Measurements from ENCODE around the gene ALX3. TPM values are rescaled to one million over a fixed set of nuclear protein-coding genes. Genes with fewer than 3 reads are reported as not detected.
"Not testable (repeated sequence)": the region's sequence is repeated elsewhere in the genome, so short reads cannot be mapped to it uniquely, and the experiment has no call there.

The ALX3 gene
- total and polyA plus RNA-seq, 10 of the 15 experiments (the other 5 are each of a cell fraction or from before 2014, with no cell fraction given): not detected

GRCh38 chr1:110081061-110081460 is 10.6 kb upstream of the ALX3 start (continued):
- TF ChIP-seq, protein P1, sequence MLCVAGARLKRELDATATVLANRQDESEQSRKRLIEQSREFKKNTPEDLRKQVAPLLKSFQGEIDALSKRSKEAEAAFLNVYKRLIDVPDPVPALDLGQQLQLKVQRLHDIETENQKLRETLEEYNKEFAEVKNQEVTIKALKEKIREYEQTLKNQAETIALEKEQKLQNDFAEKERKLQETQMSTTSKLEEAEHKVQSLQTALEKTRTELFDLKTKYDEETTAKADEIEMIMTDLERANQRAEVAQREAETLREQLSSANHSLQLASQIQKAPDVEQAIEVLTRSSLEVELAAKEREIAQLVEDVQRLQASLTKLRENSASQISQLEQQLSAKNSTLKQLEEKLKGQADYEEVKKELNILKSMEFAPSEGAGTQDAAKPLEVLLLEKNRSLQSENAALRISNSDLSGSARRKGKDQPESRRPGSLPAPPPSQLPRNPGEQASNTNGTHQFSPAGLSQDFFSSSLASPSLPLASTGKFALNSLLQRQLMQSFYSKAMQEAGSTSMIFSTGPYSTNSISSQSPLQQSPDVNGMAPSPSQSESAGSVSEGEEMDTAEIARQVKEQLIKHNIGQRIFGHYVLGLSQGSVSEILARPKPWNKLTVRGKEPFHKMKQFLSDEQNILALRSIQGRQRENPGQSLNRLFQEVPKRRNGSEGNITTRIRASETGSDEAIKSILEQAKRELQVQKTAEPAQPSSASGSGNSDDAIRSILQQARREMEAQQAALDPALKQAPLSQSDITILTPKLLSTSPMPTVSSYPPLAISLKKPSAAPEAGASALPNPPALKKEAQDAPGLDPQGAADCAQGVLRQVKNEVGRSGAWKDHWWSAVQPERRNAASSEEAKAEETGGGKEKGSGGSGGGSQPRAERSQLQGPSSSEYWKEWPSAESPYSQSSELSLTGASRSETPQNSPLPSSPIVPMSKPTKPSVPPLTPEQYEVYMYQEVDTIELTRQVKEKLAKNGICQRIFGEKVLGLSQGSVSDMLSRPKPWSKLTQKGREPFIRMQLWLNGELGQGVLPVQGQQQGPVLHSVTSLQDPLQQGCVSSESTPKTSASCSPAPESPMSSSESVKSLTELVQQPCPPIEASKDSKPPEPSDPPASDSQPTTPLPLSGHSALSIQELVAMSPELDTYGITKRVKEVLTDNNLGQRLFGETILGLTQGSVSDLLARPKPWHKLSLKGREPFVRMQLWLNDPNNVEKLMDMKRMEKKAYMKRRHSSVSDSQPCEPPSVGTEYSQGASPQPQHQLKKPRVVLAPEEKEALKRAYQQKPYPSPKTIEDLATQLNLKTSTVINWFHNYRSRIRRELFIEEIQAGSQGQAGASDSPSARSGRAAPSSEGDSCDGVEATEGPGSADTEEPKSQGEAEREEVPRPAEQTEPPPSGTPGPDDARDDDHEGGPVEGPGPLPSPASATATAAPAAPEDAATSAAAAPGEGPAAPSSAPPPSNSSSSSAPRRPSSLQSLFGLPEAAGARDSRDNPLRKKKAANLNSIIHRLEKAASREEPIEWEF (IDR thresholded peaks at IDR 0.05; ENCODE audit: insufficient replicate concordance, low read depth, low read length): no peak
- TF ChIP-seq RFX5 (IDR thresholded peaks at IDR 0.05; ENCODE audit: low read depth, low read length): no peak

DNA sequence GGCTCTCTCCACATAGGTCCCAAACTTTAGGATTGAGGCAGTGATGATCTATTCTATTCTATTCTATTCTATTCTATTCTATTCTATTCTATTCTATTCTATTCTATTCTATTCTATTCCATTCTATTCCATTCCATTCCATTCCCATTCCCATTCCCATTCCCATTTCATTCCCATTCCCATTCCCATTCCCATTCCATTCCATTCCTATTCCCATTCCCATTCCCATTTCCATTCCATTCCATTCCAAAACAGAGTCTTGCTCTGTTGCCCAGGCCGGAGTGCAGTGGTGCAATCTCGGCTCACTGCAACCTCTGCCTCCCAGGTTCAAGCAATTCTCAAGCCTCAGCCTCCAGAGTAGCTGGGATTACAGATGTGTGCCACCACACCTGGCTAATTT is 9.5 kb upstream of the ALX3 start:
- BruUV-seq (replicated peaks); H3K9ac ChIP-seq (ENCODE audit: control insufficient read depth, insufficient read depth, low read length); H3K4me2 ChIP-seq (ENCODE audit: control insufficient read depth, insufficient read depth); in situ Hi-C loops (cut with MboI); H3K79me2 ChIP-seq (ENCODE audit: control insufficient read depth, insufficient read depth, low read length); RAD21 ChIA-PET (ENCODE audit: unreplicated experiment); H4K20me1 ChIP-seq (ENCODE audit: control insufficient read depth, insufficient read depth); H3K27me3 ChIP-seq (replicated peaks in 1 of 2; ENCODE audit: control insufficient read depth in 2 of 2, insufficient read depth in 2 of 2, low read length in 1 of 2); H3K4me1 ChIP-seq (ENCODE audit: control insufficient read depth, insufficient read depth, low read length); POLR2A ChIA-PET; H3K36me3 ChIP-seq (ENCODE audit: control insufficient read depth in 2 of 2, insufficient read depth in 2 of 2, low read length in 1 of 2); FAIRE-seq; H3K27ac ChIP-seq (ENCODE audit: control insufficient read depth, insufficient read depth); H3K4me3 ChIP-seq; ATAC-seq; H3K9me3 ChIP-seq (replicated peaks; ENCODE audit: control insufficient read depth, insufficient read depth, low read length); H2AFZ ChIP-seq (ENCODE audit: control insufficient read depth, low read depth, low read length); SMC1A ChIA-PET (ENCODE audit: uncharacterized antibody, unreplicated experiment); DNase-seq (ENCODE audit: low read depth, low spot score): not testable (repeated sequence)
- peak in 1 of 2 experiments; percentile 39; a peak in 2 of 4 replicates for TF ChIP-seq IKZF2 (IDR thresholded peaks at IDR 0.05)
- 0 out of 2 replicates have a peak, but pooled peaks have one; percentile 61 for TF ChIP-seq EED (IDR thresholded peaks at IDR 0.05; ENCODE audit: low read depth)
- CTCF ChIA-PET: interaction anchor here (0.7 kb wide), 1 partner anchor 73 kb away, joined by 3 read pairs; no protein-coding TSS in a partner anchor
- WGBS (ENCODE audit: insufficient coverage, insufficient replicate concordance, low lambda C conversion rate, missing lambda C conversion rate): 41% methylated on average over 2 of the region's 2 CpGs
- intact Hi-C loops (cut with micrococcal nuclease; ENCODE audit: unreplicated experiment): loop anchor here (10.0 kb wide), 1 partner anchor 385 kb away; no protein-coding TSS in a partner anchor

Measured in GM12878 (cell line).